CD4-positive, alpha-beta T cell (primary cell): ENCODE data around the gene RPL22L1. TPM values are rescaled to one million over a fixed set of nuclear protein-coding genes. Genes with fewer than 3 reads are reported as not detected.

ENCODE experiments used
- ATAC-seq: fragments of 200-7000 bp; cut with Tn5 transposase; one replicate; pipeline ENCODE4 v1.10.0; 2022; ENCODE audit warnings: mild to moderate bottlenecking; ENCODE audit not compliant: poor library complexity
- CTCF ChIA-PET: fragments of 350-600 bp; sonication (Branson Sonifier 250); formaldehyde crosslinking; loops from one replicate; lab custom pipeline; 2021; ENCODE audit warnings: antibody characterized with exemption, inconsistent platforms; lab: Charles Lee
- POLR2A ChIA-PET: fragments of 350-600 bp; sonication (Branson Sonifier 250); formaldehyde crosslinking; loops from one replicate; lab custom pipeline; 2021; ENCODE audit warnings: antibody characterized with exemption, inconsistent platforms; lab: Charles Lee
- DNase-seq, 14 experiments: peaks; one replicate each; pipeline ENCODE4 v3.0.0-alpha.2; 2013 to 2020; ENCODE audit warnings: mixed read lengths in 2 of 14
- H3K27ac ChIP-seq, 2 donors: one replicate each; pipeline versions ENCODE4 v1.5.1 to v1.7.0; 2013; ENCODE audit warnings: low read length in 2 of 2, low read depth in 1 of 2, mild to moderate bottlenecking in 1 of 2
- H3K27me3 ChIP-seq, 2 experiments: 1 replicate in 1 of 2; 2 replicates in 1 of 2; pipeline versions ENCODE4 v1.6.1 to v1.7.0; 2013; ENCODE audit warnings: low read length in 2 of 2, control low read depth in 1 of 2, mild to moderate bottlenecking in 1 of 2, moderate library complexity in 1 of 2; ENCODE audit not compliant: insufficient read depth in 2 of 2, control insufficient read depth in 1 of 2
- H3K36me3 ChIP-seq: one replicate; pipeline ENCODE4 v1.6.1; 2013; ENCODE audit warnings: low read length, control low read depth; ENCODE audit not compliant: insufficient read depth
- H3K4me1 ChIP-seq: one replicate; pipeline ENCODE4 v1.6.1; 2013; ENCODE audit warnings: low read length, control low read depth; ENCODE audit not compliant: insufficient read depth
- H3K4me3 ChIP-seq: one replicate; pipeline ENCODE4 v1.5.1; 2013; ENCODE audit warnings: mild to moderate bottlenecking, low read length, moderate library complexity
- H3K9me3 ChIP-seq, 2 experiments: 1 replicate in 1 of 2; 2 replicates in 1 of 2; pipeline versions ENCODE4 v1.6.1 to v1.7.0; 2013; ENCODE audit warnings: low read length in 2 of 2, mild to moderate bottlenecking in 2 of 2, control low read depth in 1 of 2, moderate library complexity in 1 of 2; ENCODE audit not compliant: control insufficient read depth in 1 of 2, insufficient read depth in 1 of 2
- H3K27ac Mint-ChIP-seq: one replicate; pipeline ENCODE4 v1.8.0; 2020; ENCODE audit warnings: mixed read lengths
- H3K27me3 Mint-ChIP-seq: one replicate; pipeline ENCODE4 v1.8.0; 2021; ENCODE audit warnings: mixed read lengths
- H3K36me3 Mint-ChIP-seq: one replicate; pipeline ENCODE4 v1.8.0; 2021; ENCODE audit warnings: low read depth, mixed read lengths
- H3K4me1 Mint-ChIP-seq: one replicate; pipeline ENCODE4 v1.8.0; 2021; ENCODE audit warnings: low read depth, mixed read lengths
- H3K4me3 Mint-ChIP-seq: one replicate; pipeline ENCODE4 v1.8.0; 2020; ENCODE audit warnings: mild to moderate bottlenecking, mixed read lengths
- H3K9me3 Mint-ChIP-seq: one replicate; pipeline ENCODE4 v1.8.0; 2020; ENCODE audit warnings: mixed read lengths
- intact Hi-C, 2 experiments: fragments of 100-400 bp; cut with DNase I in 1 of 2; cut with micrococcal nuclease in 1 of 2; formaldehyde crosslinking; loops; one replicate each; pipeline versions ENCODE4 v1.15.1 to v1.9.0; 2023 to 2025; cut with DNase I, micrococcal nuclease
- total RNA-seq, 174 experiments: library from RNA in 2 of 174; stranded (reverse) in 2 of 174; gene quantifications; one replicate each; pipeline ENCODE4 v1.2.3 and lab custom pipeline; 2021 to 2026
- TF ChIP-seq, protein P1 (sequence below): fragments of 200-600 bp; IDR thresholded peaks from one replicate; pipeline ENCODE4 v1.8.0; 2022; ENCODE audit warnings: antibody characterized with exemption, mild to moderate bottlenecking

RPL22L1 gene
- total RNA-seq, 2 experiments from 2014 or later: 53.5 to 55.6 TPM

DNA sequence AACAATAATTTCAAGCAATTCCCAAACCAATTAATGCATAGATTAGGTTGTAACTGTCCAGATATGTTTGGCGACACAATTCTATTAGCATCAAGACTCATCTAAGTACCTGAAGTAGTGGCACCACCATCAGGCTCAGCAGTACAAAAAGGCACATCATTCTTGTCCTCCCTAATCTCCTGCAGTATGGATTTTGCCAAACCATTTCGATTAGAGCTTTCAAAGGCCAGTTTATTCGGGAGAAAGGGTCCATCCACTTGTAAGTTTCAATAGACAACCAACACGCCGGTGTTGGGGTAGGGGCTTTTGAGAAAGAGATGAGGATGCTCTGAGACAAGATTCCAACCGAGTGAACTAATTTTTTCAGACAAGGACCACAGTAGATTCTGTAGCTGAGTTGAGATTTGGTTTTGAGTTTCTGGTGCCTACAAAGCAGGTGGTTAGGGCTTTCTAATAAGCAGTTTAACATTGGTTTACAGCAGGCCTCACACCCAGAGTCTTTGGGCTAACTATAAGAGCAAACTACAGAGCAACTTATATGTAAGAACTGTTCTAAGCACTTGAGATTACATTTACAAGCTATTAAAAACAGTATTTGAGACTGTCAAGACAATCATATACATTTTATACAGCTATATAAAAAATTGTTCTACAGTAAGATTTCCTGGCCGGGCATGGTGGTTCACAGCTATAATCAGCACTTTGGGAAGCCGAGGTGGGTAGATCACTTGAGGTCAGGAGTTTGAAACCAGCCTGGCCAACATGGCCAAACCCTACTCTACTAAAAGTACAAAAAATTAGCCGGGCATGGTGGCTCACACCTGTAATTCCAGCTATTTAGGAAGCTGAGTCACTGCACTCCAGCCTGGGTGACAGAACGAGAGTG lies 4.5 kb downstream of the RPL22L1 start:
- ChIA-PET POLR2A (interaction anchor here (2.1 kb wide), 1 partner anchor 44 kb away, joined by 16 read pairs; the partner anchor contains the start of gene EIF5A2), CTCF (interaction anchor here (0.6 to 1.3 kb wide), 2 partner anchors 13 to 1172 kb away, joined by 3 to 4 read pairs; no protein-coding TSS in a partner anchor)
- H3K27ac Mint-ChIP-seq: no peak overlapping the region

DNA sequence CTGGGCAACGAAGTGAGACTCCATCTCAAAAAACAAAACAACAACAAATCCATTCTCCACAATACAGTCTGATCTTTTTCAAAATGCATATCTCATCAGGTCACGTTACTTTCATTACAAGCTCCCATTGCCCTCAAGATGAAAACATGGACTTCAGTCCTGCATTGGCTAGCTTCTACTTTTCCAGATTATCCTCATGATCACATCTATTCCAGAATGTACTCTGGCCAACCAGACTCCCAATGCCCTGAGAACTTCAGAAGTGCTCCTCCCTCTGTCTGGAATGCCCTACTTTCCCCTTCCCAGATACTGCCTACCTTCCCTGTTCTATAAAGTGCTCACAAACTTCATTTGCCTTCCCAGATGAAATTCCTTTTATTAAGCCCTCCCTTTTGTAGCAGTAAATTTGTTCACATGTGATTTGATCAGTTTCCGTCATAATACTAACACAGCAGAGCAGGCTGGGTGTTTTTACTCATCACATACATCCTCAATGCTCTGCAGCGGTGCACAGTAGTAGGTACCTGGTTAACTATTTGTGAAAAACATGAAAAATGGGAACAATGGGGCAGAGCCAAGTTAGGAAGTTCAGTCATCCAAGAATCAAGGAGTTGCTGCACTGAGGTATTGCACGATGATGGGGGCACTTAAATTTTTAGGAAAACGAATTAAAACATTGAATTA lies 5.3 kb downstream of the RPL22L1 start:
- CTCF ChIA-PET: no interaction called here

More for the DNA sequence above, 4.5 kb downstream of the RPL22L1 start:
- Histone ChIP-seq H3K9me3 (no peaks in the 10 kb centered on the region), H3K4me1 (peaks cover 21% of the 10 kb centered on the region), H3K36me3 (peaks cover 32% of the 10 kb centered on the region), H3K4me3 (no peak overlapping the region), H3K27me3 (no peaks in the 10 kb centered on the region), H3K27ac (no peak overlapping the region)
- intact Hi-C loops: loop anchor here in 1 of 2 experiments (10.0 kb wide), 1 partner anchor 681 kb away; the partner anchor contains the start of gene PHC3
- no peak for DNase-seq
- Mint-ChIP-seq H3K4me1 (peaks cover 31% of the 10 kb centered on the region), H3K9me3 (no peaks in the 10 kb centered on the region), H3K4me3 (no peak overlapping the region), H3K27me3 (no peaks in the 10 kb centered on the region), H3K36me3 (peaks cover 44% of the 10 kb centered on the region)
- ATAC-seq: no peak
- TF ChIP-seq, protein P1, sequence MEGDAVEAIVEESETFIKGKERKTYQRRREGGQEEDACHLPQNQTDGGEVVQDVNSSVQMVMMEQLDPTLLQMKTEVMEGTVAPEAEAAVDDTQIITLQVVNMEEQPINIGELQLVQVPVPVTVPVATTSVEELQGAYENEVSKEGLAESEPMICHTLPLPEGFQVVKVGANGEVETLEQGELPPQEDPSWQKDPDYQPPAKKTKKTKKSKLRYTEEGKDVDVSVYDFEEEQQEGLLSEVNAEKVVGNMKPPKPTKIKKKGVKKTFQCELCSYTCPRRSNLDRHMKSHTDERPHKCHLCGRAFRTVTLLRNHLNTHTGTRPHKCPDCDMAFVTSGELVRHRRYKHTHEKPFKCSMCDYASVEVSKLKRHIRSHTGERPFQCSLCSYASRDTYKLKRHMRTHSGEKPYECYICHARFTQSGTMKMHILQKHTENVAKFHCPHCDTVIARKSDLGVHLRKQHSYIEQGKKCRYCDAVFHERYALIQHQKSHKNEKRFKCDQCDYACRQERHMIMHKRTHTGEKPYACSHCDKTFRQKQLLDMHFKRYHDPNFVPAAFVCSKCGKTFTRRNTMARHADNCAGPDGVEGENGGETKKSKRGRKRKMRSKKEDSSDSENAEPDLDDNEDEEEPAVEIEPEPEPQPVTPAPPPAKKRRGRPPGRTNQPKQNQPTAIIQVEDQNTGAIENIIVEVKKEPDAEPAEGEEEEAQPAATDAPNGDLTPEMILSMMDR: no peak

DNA sequence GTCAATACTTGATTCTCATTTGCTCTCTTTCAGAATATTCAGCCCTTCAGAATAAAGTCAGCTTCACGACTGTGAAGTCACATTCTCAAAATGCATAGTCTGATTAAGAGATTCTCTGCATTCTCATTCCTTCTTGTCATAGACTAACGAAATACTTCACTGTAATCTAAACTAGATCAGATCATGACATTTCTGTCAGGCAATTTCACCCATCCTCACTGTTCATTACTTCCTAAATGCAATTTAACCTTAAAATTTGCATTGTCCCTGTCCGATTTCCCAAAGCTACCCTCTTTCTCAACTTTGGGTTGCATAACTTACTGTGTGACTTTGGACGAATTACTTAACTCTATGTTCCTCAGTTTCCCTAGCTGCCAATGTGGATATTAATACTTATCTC lies 6.2 kb downstream of the RPL22L1 start:
- H3K4me3 Mint-ChIP-seq: no peak overlapping the region
- H3K9me3 ChIP-seq: no peaks in the 10 kb centered on the region
- no peaks in the 10 kb centered on the region for H3K27me3 Mint-ChIP-seq
- ChIA-PET POLR2A (no interaction called here), CTCF (no interaction called here)
- no peak overlapping the region for H3K4me3 ChIP-seq
- ATAC-seq: no peak
- peaks cover 15% of the 10 kb centered on the region for H3K4me1 Mint-ChIP-seq
- peaks cover 10% of the 10 kb centered on the region for H3K4me1 ChIP-seq
- peaks cover 32% of the 10 kb centered on the region for H3K36me3 ChIP-seq
- intact Hi-C loops: loop anchor here in 1 of 2 experiments (10.0 kb wide), 1 partner anchor 679 kb away; the partner anchor contains the start of gene PHC3
- TF ChIP-seq, protein P1: no peak
- H3K9me3 Mint-ChIP-seq: no peaks in the 10 kb centered on the region
- DNase-seq: no peak
- H3K27me3 ChIP-seq: no peaks in the 10 kb centered on the region
- H3K36me3 Mint-ChIP-seq: peaks cover 31% of the 10 kb centered on the region
- H3K27ac ChIP-seq: no peak overlapping the region
- no peak overlapping the region for H3K27ac Mint-ChIP-seq

More for the DNA sequence above, 5.3 kb downstream of the RPL22L1 start:
- Mint-ChIP-seq H3K9me3 (no peaks in the 10 kb centered on the region), H3K27me3 (no peaks in the 10 kb centered on the region), H3K27ac (no peak overlapping the region), H3K4me1 (peaks cover 23% of the 10 kb centered on the region), H3K36me3 (peaks cover 38% of the 10 kb centered on the region), H3K4me3 (no peak overlapping the region)
- no peak overlapping the region for H3K4me3 ChIP-seq
- DNase-seq (no peak), ATAC-seq (no peak)
- intact Hi-C loops: loop anchor here in 1 of 2 experiments (10.0 kb wide), 1 partner anchor 680 kb away; the partner anchor contains the start of gene PHC3
- no peak overlapping the region for H3K27ac ChIP-seq
- TF ChIP-seq, protein P1: no peak
- H3K27me3 ChIP-seq: no peaks in the 10 kb centered on the region
- H3K36me3 ChIP-seq: peaks cover 32% of the 10 kb centered on the region
- peaks cover 14% of the 10 kb centered on the region for H3K4me1 ChIP-seq
- POLR2A ChIA-PET: no interaction called here
- no peaks in the 10 kb centered on the region for H3K9me3 ChIP-seq
